Mesothelial cell of epicardium (in vitro differentiated cells): ENCODE data around the gene TTF1. TPM values are rescaled to one million over a fixed set of nuclear protein-coding genes. Genes with fewer than 3 reads are reported as not detected.

ENCODE experiments used
- DNase-seq, 2 experiments: peaks; one replicate each; pipeline ENCODE4 v3.0.0; 2021; ENCODE audit warnings: low spot score in 2 of 2; ENCODE audit not compliant: unreplicated experiment in 2 of 2
- H3K27ac Mint-ChIP-seq: 2 replicates; pipeline ENCODE4 v1.8.0; 2021; ENCODE audit warnings: mixed read lengths
- H3K27me3 Mint-ChIP-seq: 2 replicates; pipeline ENCODE4 v1.8.0; 2021; ENCODE audit warnings: low read depth, mixed read lengths
- H3K36me3 Mint-ChIP-seq: 2 replicates; pipeline ENCODE4 v1.8.0; 2021; ENCODE audit warnings: mixed read lengths
- H3K4me1 Mint-ChIP-seq: 2 replicates; pipeline ENCODE4 v1.8.0; 2021; ENCODE audit warnings: mixed read lengths
- H3K4me3 Mint-ChIP-seq: 2 replicates; pipeline ENCODE4 v1.8.0; 2021; ENCODE audit warnings: mild to moderate bottlenecking, moderate library complexity, mixed read lengths
- H3K9me3 Mint-ChIP-seq: 2 replicates; pipeline ENCODE4 v1.8.0; 2021; ENCODE audit warnings: mixed read lengths
- total RNA-seq: library from RNA; stranded (reverse); gene quantifications from 3 replicates; pipeline ENCODE4 v1.2.1, GENCODE V29; 2021
- TF ChIP-seq, protein P1 (sequence below): fragments of 200-600 bp; sonication (generic); IDR thresholded peaks from one replicate; pipeline ENCODE4 v1.5.0; 2021; ENCODE audit warnings: antibody characterized with exemption; ENCODE audit not compliant: unreplicated experiment

Gene TTF1
- total RNA-seq, 1 donor from 2014 or later: 14.1 TPM

DNA sequence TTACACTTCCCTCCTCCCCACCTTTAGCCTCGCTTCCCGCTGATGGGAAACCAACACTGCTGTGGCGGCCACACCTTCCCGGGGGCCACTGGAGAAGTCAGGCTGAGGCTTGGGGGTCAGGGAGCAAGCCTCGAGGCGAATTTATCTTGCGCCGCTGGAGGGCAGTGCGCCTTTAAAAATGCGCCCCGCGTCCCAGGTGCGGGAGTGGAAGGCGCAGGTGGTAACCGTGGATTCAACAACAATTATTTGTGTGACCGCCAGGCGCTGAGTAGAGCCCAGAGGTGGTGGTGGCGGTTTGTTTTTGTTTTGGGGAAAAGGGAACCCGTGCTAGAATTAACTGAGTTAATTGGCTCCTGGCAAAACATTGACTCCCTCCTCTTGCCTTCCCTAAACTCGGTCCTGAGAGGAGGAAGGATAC lies 4.5 kb upstream of the TTF1 start:
- H3K4me3 Mint-ChIP-seq: peak overlapping the region; percentile 55
- no peak overlapping the region for H3K27ac Mint-ChIP-seq
- H3K36me3 Mint-ChIP-seq: no peaks in the 10 kb centered on the region
- peaks cover 11% of the 10 kb centered on the region for H3K4me1 Mint-ChIP-seq
- TF ChIP-seq, protein P1, sequence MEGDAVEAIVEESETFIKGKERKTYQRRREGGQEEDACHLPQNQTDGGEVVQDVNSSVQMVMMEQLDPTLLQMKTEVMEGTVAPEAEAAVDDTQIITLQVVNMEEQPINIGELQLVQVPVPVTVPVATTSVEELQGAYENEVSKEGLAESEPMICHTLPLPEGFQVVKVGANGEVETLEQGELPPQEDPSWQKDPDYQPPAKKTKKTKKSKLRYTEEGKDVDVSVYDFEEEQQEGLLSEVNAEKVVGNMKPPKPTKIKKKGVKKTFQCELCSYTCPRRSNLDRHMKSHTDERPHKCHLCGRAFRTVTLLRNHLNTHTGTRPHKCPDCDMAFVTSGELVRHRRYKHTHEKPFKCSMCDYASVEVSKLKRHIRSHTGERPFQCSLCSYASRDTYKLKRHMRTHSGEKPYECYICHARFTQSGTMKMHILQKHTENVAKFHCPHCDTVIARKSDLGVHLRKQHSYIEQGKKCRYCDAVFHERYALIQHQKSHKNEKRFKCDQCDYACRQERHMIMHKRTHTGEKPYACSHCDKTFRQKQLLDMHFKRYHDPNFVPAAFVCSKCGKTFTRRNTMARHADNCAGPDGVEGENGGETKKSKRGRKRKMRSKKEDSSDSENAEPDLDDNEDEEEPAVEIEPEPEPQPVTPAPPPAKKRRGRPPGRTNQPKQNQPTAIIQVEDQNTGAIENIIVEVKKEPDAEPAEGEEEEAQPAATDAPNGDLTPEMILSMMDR: peak; percentile 64
- DNase-seq: peak; percentile 32 to 68
- peaks cover 76% of the 10 kb centered on the region for H3K27me3 Mint-ChIP-seq
- no peaks in the 10 kb centered on the region for H3K9me3 Mint-ChIP-seq

- no peak for DNase-seq
- Mint-ChIP-seq H3K4me1 (peaks cover 15% of the 10 kb centered on the region), H3K9me3 (no peaks in the 10 kb centered on the region), H3K4me3 (peak overlapping the region; percentile 55), H3K36me3 (no peaks in the 10 kb centered on the region), H3K27me3 (peaks cover 72% of the 10 kb centered on the region), H3K27ac (no peak overlapping the region)
- TF ChIP-seq, protein P1: no peak
These were observed 4.0 kb upstream of the TTF1 start for GRCh38 chr9:132410642-132411041.

- H3K27me3 Mint-ChIP-seq: peaks cover 65% of the 10 kb centered on the region
These were observed 3.3 kb upstream of the TTF1 start, which contains the start of gene CFAP77 for GRCh38 chr9:132409828-132410528. TSS of gene CFAP77 (plus strand) at chr9:132410211. CDS start at chr9:132410272, 61 bp downstream.

DNA sequence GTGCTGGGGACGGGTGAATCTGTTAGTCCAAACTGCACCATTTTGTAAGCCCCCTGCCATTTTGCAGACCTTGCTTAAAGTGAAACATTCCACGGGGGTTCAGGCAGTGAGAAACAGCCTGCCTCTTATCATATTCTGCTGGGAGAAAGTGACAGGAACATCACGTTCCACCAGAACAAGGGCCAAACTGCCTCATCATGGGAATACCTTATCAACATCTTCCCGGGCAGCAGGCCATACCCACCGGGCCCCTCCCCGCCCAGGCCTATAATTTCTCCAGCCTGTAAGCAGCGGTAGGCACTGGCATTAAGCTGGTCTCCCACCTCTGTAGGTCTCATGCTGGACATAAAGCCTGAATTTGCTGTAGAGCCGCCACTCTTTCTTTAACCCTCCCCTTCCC lies 1.9 kb upstream of the TTF1 start:
- no peak for DNase-seq
- Mint-ChIP-seq H3K4me3 (no peak overlapping the region), H3K9me3 (no peaks in the 10 kb centered on the region), H3K27ac (no peak overlapping the region), H3K36me3 (no peaks in the 10 kb centered on the region), H3K27me3 (peaks cover 50% of the 10 kb centered on the region), H3K4me1 (peaks cover 19% of the 10 kb centered on the region)
- TF ChIP-seq, protein P1: no peak

More at GRCh38 chr9:132409828-132410528, 3.3 kb upstream of the TTF1 start, which contains the start of gene CFAP77:
- TF ChIP-seq, protein P1: no peak
- DNase-seq: peak; percentile 38 to 64
- H3K9me3 Mint-ChIP-seq: no peaks in the 10 kb centered on the region
- H3K4me1 Mint-ChIP-seq: peaks cover 19% of the 10 kb centered on the region
- H3K27ac Mint-ChIP-seq: no peak within 1 kb of the TSS
- peak within 1 kb of the TSS; percentile 59 for H3K4me3 Mint-ChIP-seq
- H3K36me3 Mint-ChIP-seq: no peaks in the 10 kb centered on the region

GRCh38 chr9:132407196-132407595 lies 556 bp upstream of the TTF1 start:
- H3K36me3 Mint-ChIP-seq: peaks cover 8% of the 10 kb centered on the region
- H3K4me1 Mint-ChIP-seq: peaks cover 19% of the 10 kb centered on the region
- no peak for DNase-seq
- TF ChIP-seq, protein P1: no peak
- H3K27me3 Mint-ChIP-seq: peaks cover 38% of the 10 kb centered on the region
- H3K27ac Mint-ChIP-seq: no peak overlapping the region
- peak overlapping the region; percentile 92 for H3K4me3 Mint-ChIP-seq
- H3K9me3 Mint-ChIP-seq: no peaks in the 10 kb centered on the region
